CD4-positive, alpha-beta T cell treated with Interleukin-4 for 1 hour (primary cell): ENCODE results near the gene LY6G5B.

ENCODE experiments used
- DNase-seq, 2 donors: peaks; one replicate each; pipeline ENCODE4 v3.0.0-alpha.2; 2020 to 2022

Gene LY6G5B

GRCh38 chr6:31718265-31718664 is 48.5 kb downstream of the LY6G5B start:
- no peak for DNase-seq

DNA sequence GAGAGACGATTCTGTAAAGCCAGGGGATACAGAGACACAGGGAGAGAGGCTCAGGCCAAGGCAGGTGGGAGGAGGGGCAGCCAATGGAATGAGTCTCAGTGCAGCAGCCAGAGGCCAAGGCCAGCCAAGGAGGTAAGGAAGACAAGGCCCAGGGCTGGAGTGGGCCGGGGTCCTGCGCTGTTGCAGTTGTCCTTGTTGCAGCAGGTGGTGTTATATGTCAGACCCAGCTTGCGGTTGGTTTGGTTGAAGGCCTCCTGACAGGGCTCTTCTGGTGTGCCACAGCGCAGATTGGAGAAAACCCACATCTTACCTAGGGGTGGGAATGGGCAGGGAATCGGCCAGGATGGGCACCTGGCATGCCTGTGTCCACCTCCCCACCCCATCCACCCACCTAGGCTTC is 49.2 kb downstream of the LY6G5B start:
- DNase-seq: no peak

GRCh38 chr6:31720196-31720770 is 50.5 kb downstream of the LY6G5B start:
- DNase-seq: no peak

DNA sequence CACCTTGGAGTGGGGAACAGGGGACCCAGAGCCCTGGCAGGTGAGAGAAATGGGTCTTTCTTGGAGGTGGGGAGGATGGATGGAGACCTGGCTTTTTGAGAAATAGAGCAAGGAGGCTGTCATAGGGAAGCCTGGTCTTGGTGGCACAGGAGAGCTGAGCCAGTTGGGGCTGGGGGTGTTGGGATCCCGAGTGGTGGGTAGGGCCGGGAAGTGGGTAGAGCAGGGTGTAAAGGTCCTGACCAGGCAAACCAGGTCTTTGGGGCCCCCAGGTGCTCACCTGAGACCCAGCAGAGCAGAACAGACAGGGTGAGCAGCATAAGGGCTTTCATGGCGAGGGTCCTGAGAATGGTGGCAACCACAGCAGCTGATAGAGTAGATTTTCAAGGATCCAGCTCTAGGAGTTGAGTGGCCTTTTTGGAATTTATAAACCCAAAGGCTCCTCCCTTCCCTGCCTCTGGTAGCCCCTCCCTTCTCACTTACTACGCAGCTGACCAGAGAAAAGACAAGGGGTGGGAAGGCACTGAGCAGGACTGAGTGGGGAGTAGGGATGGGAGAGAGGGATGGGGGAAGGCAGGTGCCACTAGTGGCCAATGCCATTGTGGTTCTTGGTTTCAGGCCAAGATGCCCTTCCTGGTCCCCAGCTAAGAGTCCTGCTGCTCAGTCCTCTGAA is 51.7 kb downstream of the LY6G5B start, which contains the start of gene LY6G6C:
Gene LY6G6C (minus strand): TSS at position 396 of the 670 bp plus-strand sequence. CDS start 67 bp downstream, at position 329.
- no peak for DNase-seq

DNA sequence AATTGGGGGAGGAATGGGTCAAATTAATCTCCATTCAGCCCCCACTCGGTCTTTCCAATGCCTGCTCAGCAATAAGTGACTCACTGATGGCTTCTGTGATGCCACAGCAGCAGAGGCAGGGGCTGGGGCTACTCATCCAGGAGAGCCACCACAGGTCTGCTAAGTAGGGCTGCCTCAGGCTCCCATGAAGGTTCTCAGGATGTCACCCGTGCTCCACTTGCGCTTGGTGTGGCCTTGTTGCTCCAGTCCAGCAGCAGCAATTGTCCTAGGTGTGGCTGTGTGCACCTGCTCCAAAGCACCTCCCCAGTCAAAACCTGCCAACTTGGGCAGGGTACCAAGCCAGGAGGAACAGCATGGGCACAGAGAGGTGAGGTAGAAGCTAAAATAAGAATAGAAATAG is 52.4 kb downstream of the LY6G5B start:
- DNase-seq: no peak
